KOPT-K1 (cell line): Measurements from ENCODE around the gene PLEKHA6.
"Not testable (repeated sequence)": the region's sequence is repeated elsewhere in the genome, so short reads cannot be mapped to it uniquely, and the experiment has no call there.

Experiments
- H3K27ac ChIP-seq: fragments of 200-600 bp; sonication (generic); 2 replicates; pipeline ENCODE4 v1.5.1; 2016; ENCODE audit warnings: antibody characterized with exemption, mild to moderate bottlenecking, low read depth, low read length; ENCODE audit not compliant: poor library complexity, severe bottlenecking
- H3K36me3 ChIP-seq: fragments of 200-600 bp; sonication (generic); 2 replicates; pipeline ENCODE4 v1.5.1; 2017; ENCODE audit warnings: antibody characterized with exemption, mild to moderate bottlenecking, low read length, moderate library complexity; ENCODE audit not compliant: insufficient read depth
- H3K9me3 ChIP-seq: fragments of 200-600 bp; sonication (generic); 2 replicates; pipeline ENCODE4 v1.5.1; 2017; ENCODE audit warnings: antibody characterized with exemption, low read length, mild to moderate bottlenecking; ENCODE audit not compliant: insufficient read depth, poor library complexity, severe bottlenecking

The PLEKHA6 gene

GRCh38 chr1:204241050-204241449 is 118.7 kb downstream of the PLEKHA6 start:
- Histone ChIP-seq H3K36me3 (no peaks in the 10 kb centered on the region), H3K27ac (no peak overlapping the region)

GRCh38 chr1:204240233-204240632 is 119.5 kb downstream of the PLEKHA6 start:
- Histone ChIP-seq H3K36me3 (no peaks in the 10 kb centered on the region), H3K27ac (no peak overlapping the region), H3K9me3 (no peaks in the 10 kb centered on the region)

More at GRCh38 chr1:204241050-204241449, 118.7 kb downstream of the PLEKHA6 start:
- no peaks in the 10 kb centered on the region for H3K9me3 ChIP-seq

GRCh38 chr1:204239401-204239800 is 120.3 kb downstream of the PLEKHA6 start:
- H3K27ac ChIP-seq, H3K9me3 ChIP-seq, H3K36me3 ChIP-seq: not testable (repeated sequence)

GRCh38 chr1:204238520-204238919 is 121.2 kb downstream of the PLEKHA6 start:
- H3K9me3 ChIP-seq, H3K36me3 ChIP-seq, H3K27ac ChIP-seq: not testable (repeated sequence)

- H3K9me3 ChIP-seq, H3K36me3 ChIP-seq, H3K27ac ChIP-seq: not testable (repeated sequence)
Observed at GRCh38 chr1:204237515-204237914, 122.2 kb downstream of the PLEKHA6 start.

- Histone ChIP-seq H3K9me3 (no peaks in the 10 kb centered on the region), H3K27ac (no peak overlapping the region), H3K36me3 (no peaks in the 10 kb centered on the region)
Observed at GRCh38 chr1:204232526-204232925, 127.2 kb downstream of the PLEKHA6 start.

GRCh38 chr1:204230211-204230610 is 129.5 kb downstream of the PLEKHA6 start:
- H3K36me3 ChIP-seq: no peaks in the 10 kb centered on the region
- H3K9me3 ChIP-seq: no peaks in the 10 kb centered on the region
- H3K27ac ChIP-seq: no peak overlapping the region

GRCh38 chr1:204228896-204229295 is 130.8 kb downstream of the PLEKHA6 start:
- Histone ChIP-seq H3K27ac (no peak overlapping the region), H3K9me3 (no peaks in the 10 kb centered on the region), H3K36me3 (no peaks in the 10 kb centered on the region)

- Histone ChIP-seq H3K9me3 (no peaks in the 10 kb centered on the region), H3K27ac (no peak overlapping the region), H3K36me3 (no peaks in the 10 kb centered on the region)
Observed at GRCh38 chr1:204227996-204228785, 131.5 kb downstream of the PLEKHA6 start.

- no peaks in the 10 kb centered on the region for H3K36me3 ChIP-seq
- H3K27ac ChIP-seq: no peak overlapping the region
- H3K9me3 ChIP-seq: no peaks in the 10 kb centered on the region
Observed at GRCh38 chr1:204227351-204227750, 132.4 kb downstream of the PLEKHA6 start.

- H3K36me3 ChIP-seq: no peaks in the 10 kb centered on the region
- no peak overlapping the region for H3K27ac ChIP-seq
- H3K9me3 ChIP-seq: no peaks in the 10 kb centered on the region
Observed at GRCh38 chr1:204225841-204226735, 133.6 kb downstream of the PLEKHA6 start.

GRCh38 chr1:204224655-204225054 is 135.1 kb downstream of the PLEKHA6 start:
- H3K36me3 ChIP-seq: no peaks in the 10 kb centered on the region
- H3K9me3 ChIP-seq: no peaks in the 10 kb centered on the region
- H3K27ac ChIP-seq: no peak overlapping the region

- Histone ChIP-seq H3K27ac (no peak overlapping the region), H3K36me3 (no peaks in the 10 kb centered on the region), H3K9me3 (no peaks in the 10 kb centered on the region)
Observed at GRCh38 chr1:204223129-204223860, 136.4 kb downstream of the PLEKHA6 start.

- H3K9me3 ChIP-seq: no peaks in the 10 kb centered on the region
- H3K36me3 ChIP-seq: no peaks in the 10 kb centered on the region
- no peak overlapping the region for H3K27ac ChIP-seq
Observed at GRCh38 chr1:204222764-204223055, 137.0 kb downstream of the PLEKHA6 start.
